HepG2 (cell line): ENCODE results near the gene IL1RAP. TPM values are rescaled to one million over a fixed set of nuclear protein-coding genes. Genes with fewer than 3 reads are reported as not detected.

Source experiments
- ADNP ChIP-seq: sonication (generic); formaldehyde crosslinking; IDR thresholded peaks from 2 replicates; pipeline ENCODE4 v1.4.0; 2020; ENCODE audit warnings: missing genetic modification reagents
- KLF6 ChIP-seq: IDR thresholded peaks from 2 replicates; pipeline ENCODE4 v1.8.0; 2016; ENCODE audit warnings: missing biosample characterization, missing genetic modification reagents
- MXD4 ChIP-seq: IDR thresholded peaks from 2 replicates; pipeline ENCODE4 v1.6.1; 2016; ENCODE audit warnings: mild to moderate bottlenecking, missing biosample characterization, missing genetic modification reagents
- MYNN ChIP-seq: sonication (generic); formaldehyde crosslinking; IDR thresholded peaks from 2 replicates; pipeline ENCODE4 v1.4.0; 2020; ENCODE audit warnings: mild to moderate bottlenecking, low read depth, missing genetic modification reagents
- PRMT3 ChIP-seq: sonication (generic); formaldehyde crosslinking; IDR thresholded peaks from 2 replicates; pipeline ENCODE4 v1.8.1; 2022; ENCODE audit warnings: low read depth, mild to moderate bottlenecking, moderate library complexity, missing genetic modification reagents, borderline replicate concordance
- SMAD1 ChIP-seq: sonication (generic); formaldehyde crosslinking; IDR thresholded peaks from 2 replicates; pipeline ENCODE4 v1.4.0; 2020; ENCODE audit warnings: missing genetic modification reagents, low read depth, mild to moderate bottlenecking, borderline replicate concordance
- SRF ChIP-seq: IDR thresholded peaks from 2 replicates; pipeline ENCODE4 v1.6.1; 2011; ENCODE audit warnings: mild to moderate bottlenecking, low read depth, low read length, moderate library complexity
- TEAD3 ChIP-seq: optimal IDR thresholded peaks from 2 replicates; pipeline ENCODE3; 2016; ENCODE audit warnings: borderline replicate concordance
- ZBTB33 ChIP-seq: sonication (generic); formaldehyde crosslinking; IDR thresholded peaks from 2 replicates; pipeline ENCODE4 v1.4.0; 2020; ENCODE audit warnings: missing genetic modification reagents
- ZNF142 ChIP-seq: sonication (generic); formaldehyde crosslinking; IDR thresholded peaks from 2 replicates; pipeline ENCODE4 v1.4.0; 2020; ENCODE audit warnings: missing genetic modification reagents
- ZNF546 ChIP-seq: sonication (generic); formaldehyde crosslinking; conservative IDR thresholded peaks from 2 replicates; pipeline ENCODE4 v1.8.1; 2023; ENCODE audit warnings: mild to moderate bottlenecking, missing genetic modification reagents
- ZNF674 ChIP-seq: sonication (generic); formaldehyde crosslinking; IDR thresholded peaks from 2 replicates; pipeline ENCODE4 v1.5.0; 2020; ENCODE audit warnings: low read depth, mild to moderate bottlenecking, missing genetic modification reagents
- polyA plus RNA-seq, 8 experiments: library from polyadenylated mRNA; depleted of rRNA in 3 of 8; stranded (reverse) in 7 of 8; unstranded in 1 of 8; fragments of >200 nt; fragmentation: Illumina TruSeq in 4 of 8; extraction: Trizol in 4 of 8; gene quantifications; 2 replicates each; pipeline versions ENCODE4 v1.2.1 to v1.2.3, GENCODE V29; 2011 to 2016; ENCODE audit warnings: low read depth in 4 of 8, missing spikeins in 1 of 8, mixed read lengths in 1 of 8; ENCODE audit not compliant: insufficient read depth in 1 of 8
- total RNA-seq, 5 experiments: library from RNA; depleted of rRNA; stranded (reverse); fragments of >200 nt; fragmentation: Illumina TruSeq; extraction: Trizol; gene quantifications; 2 replicates each; pipeline ENCODE4 v1.2.3, GENCODE V29; 2016; ENCODE audit warnings: low read depth in 1 of 5

IL1RAP gene
- total and polyA plus RNA-seq, 2 of the 13 experiments (the other 11 are each of a cell fraction or from before 2014, with no cell fraction given): 18.3 to 54.9 TPM

- TF ChIP-seq ZNF142 (CRISPR knock-in tag): peak; percentile 79
- peak; percentile 62; the same call in 1 of the 2 replicates for TF ChIP-seq ZBTB33
- peak; percentile 73 for TF ChIP-seq ADNP (CRISPR knock-in tag)
- TF ChIP-seq ZNF674 (CRISPR knock-in tag): peak; percentile 93
- no peak for TF ChIP-seq SRF
- TF ChIP-seq KLF6 (CRISPR knock-in tag): peak; percentile 79; the same call in 1 of the 2 replicates
- TF ChIP-seq TEAD3: no peak
- TF ChIP-seq MXD4 (CRISPR knock-in tag): peak; percentile 86
- TF ChIP-seq MYNN (CRISPR knock-in tag): no peak
- peak; percentile 58; the same call in 1 of the 2 replicates for TF ChIP-seq SMAD1 (CRISPR knock-in tag)
- TF ChIP-seq PRMT3: no peak
- TF ChIP-seq ZNF546: no peak
Observed at GRCh38 chr3:190513409-190514370, at the start of gene IL1RAP (continued).
